ENCODE measurements around the gene LMNTD2. TPM values are rescaled to one million over a fixed set of nuclear protein-coding genes. Genes with fewer than 3 reads are reported as not detected.

LMNTD2 gene
- polyA plus RNA-seq, 1 donor from 2014 or later: 0.61 TPM

GRCh38 chr11:587978-588380 lies 27.4 kb upstream of the LMNTD2 start:
- Histone ChIP-seq H4K20me1 (ENCODE audit: insufficient read depth) (no peaks in the 10 kb centered on the region), H3K9me2 (ENCODE audit: insufficient read depth, low read length) (no peaks in the 10 kb centered on the region), H3F3A (ENCODE audit: insufficient read depth, low read length, poor library complexity, severe bottlenecking) (no peaks in the 10 kb centered on the region), H3K4me2 (ENCODE audit: low read length) (no peak overlapping the region), H3K4me3 (ENCODE audit: low read length) (no peak overlapping the region), H3K27ac (ENCODE audit: low read length) (no peak overlapping the region), H2AFZ (ENCODE audit: low read depth, low read length) (no peak overlapping the region), H3K36me3 (ENCODE audit: insufficient read depth, low read length) (peaks cover 4% of the 10 kb centered on the region), H3K9ac (ENCODE audit: low read length) (no peak overlapping the region), H3K27me3 (ENCODE audit: insufficient read depth, low read depth, low read length) (no peaks in the 10 kb centered on the region), H3K9me3 (ENCODE audit: low read length) (no peaks in the 10 kb centered on the region), H3K79me2 (replicated peaks; ENCODE audit: insufficient read depth, low read length) (no peaks in the 10 kb centered on the region)
- no peak for TF ChIP-seq REST (IDR thresholded peaks at IDR 0.05; ENCODE audit: borderline replicate concordance)
- no peak for TF ChIP-seq EZH2 (IDR thresholded peaks at IDR 0.05; ENCODE audit: borderline replicate concordance, insufficient read depth, low read length, poor library complexity, severe bottlenecking)
- TF ChIP-seq EP300 (conservative IDR thresholded peaks at IDR 0.05; ENCODE audit: poor library complexity, severe bottlenecking): no peak
- TF ChIP-seq CTCF (IDR thresholded peaks at IDR 0.05; ENCODE audit: poor library complexity, severe bottlenecking): no peak
- no peak for TF ChIP-seq POLR2AphosphoS5 (IDR thresholded peaks at IDR 0.05)
- no peak for TF ChIP-seq RAD21 (conservative IDR thresholded peaks at IDR 0.05)
- TF ChIP-seq MXI1 (conservative IDR thresholded peaks at IDR 0.05; ENCODE audit: poor library complexity, severe bottlenecking): no peak
- no peak for TF ChIP-seq TAF1 (IDR thresholded peaks at IDR 0.05; ENCODE audit: low read depth)
- TF ChIP-seq SMC3 (conservative IDR thresholded peaks at IDR 0.05; ENCODE audit: poor library complexity): no peak

- no peaks in the 10 kb centered on the region for H3F3A ChIP-seq (ENCODE audit: insufficient read depth, low read length, poor library complexity, severe bottlenecking)
- H3K27me3 ChIP-seq (ENCODE audit: insufficient read depth, low read depth, low read length): no peaks in the 10 kb centered on the region
- H3K27ac ChIP-seq (ENCODE audit: low read length): no peak overlapping the region
- TF ChIP-seq EP300 (conservative IDR thresholded peaks at IDR 0.05; ENCODE audit: poor library complexity, severe bottlenecking) (no peak), SMC3 (conservative IDR thresholded peaks at IDR 0.05; ENCODE audit: poor library complexity) (no peak), TAF1 (IDR thresholded peaks at IDR 0.05; ENCODE audit: low read depth) (no peak), RAD21 (conservative IDR thresholded peaks at IDR 0.05) (no peak), MXI1 (conservative IDR thresholded peaks at IDR 0.05; ENCODE audit: poor library complexity, severe bottlenecking) (no peak), REST (IDR thresholded peaks at IDR 0.05; ENCODE audit: borderline replicate concordance) (no peak), CTCF (IDR thresholded peaks at IDR 0.05; ENCODE audit: poor library complexity, severe bottlenecking) (no peak), POLR2AphosphoS5 (IDR thresholded peaks at IDR 0.05) (no peak), EZH2 (IDR thresholded peaks at IDR 0.05; ENCODE audit: borderline replicate concordance, insufficient read depth, low read length, poor library complexity, severe bottlenecking) (no peak)
- H3K9me3 ChIP-seq (ENCODE audit: low read length): no peaks in the 10 kb centered on the region
- no peaks in the 10 kb centered on the region for H4K20me1 ChIP-seq (ENCODE audit: insufficient read depth)
- H3K4me2 ChIP-seq (ENCODE audit: low read length): no peak overlapping the region
- no peak overlapping the region for H3K9ac ChIP-seq (ENCODE audit: low read length)
- peaks cover 4% of the 10 kb centered on the region for H3K36me3 ChIP-seq (ENCODE audit: insufficient read depth, low read length)
- H3K79me2 ChIP-seq (replicated peaks; ENCODE audit: insufficient read depth, low read length): no peaks in the 10 kb centered on the region
- no peak overlapping the region for H3K4me3 ChIP-seq (ENCODE audit: low read length)
- no peak overlapping the region for H2AFZ ChIP-seq (ENCODE audit: low read depth, low read length)
- no peaks in the 10 kb centered on the region for H3K9me2 ChIP-seq (ENCODE audit: insufficient read depth, low read length)
Observed at GRCh38 chr11:587546-587945, 27.0 kb upstream of the LMNTD2 start.
